ENCODE data around the gene ERMAP.
"Not testable (repeated sequence)": the region's sequence is repeated elsewhere in the genome, so short reads cannot be mapped to it uniquely, and the experiment has no call there.

ERMAP gene

DNA sequence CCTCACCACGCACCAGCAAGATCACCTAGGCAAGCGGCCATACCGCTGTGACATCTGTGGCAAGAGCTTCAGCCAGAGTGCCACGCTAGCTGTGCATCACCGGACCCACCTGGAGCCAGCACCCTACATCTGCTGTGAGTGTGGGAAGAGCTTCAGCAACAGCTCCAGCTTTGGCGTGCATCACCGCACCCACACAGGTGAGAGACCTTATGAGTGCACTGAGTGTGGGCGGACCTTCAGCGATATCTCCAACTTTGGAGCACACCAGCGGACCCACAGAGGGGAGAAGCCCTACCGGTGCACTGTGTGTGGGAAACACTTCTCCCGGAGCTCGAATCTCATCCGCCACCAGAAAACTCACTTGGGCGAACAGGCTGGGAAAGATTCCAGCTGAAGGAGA lies 34.5 kb downstream of the ERMAP start:
- ATAC-seq (replicated peaks; ENCODE audit: extremely low read depth, poor library complexity, severe bottlenecking), result no peak

DNA sequence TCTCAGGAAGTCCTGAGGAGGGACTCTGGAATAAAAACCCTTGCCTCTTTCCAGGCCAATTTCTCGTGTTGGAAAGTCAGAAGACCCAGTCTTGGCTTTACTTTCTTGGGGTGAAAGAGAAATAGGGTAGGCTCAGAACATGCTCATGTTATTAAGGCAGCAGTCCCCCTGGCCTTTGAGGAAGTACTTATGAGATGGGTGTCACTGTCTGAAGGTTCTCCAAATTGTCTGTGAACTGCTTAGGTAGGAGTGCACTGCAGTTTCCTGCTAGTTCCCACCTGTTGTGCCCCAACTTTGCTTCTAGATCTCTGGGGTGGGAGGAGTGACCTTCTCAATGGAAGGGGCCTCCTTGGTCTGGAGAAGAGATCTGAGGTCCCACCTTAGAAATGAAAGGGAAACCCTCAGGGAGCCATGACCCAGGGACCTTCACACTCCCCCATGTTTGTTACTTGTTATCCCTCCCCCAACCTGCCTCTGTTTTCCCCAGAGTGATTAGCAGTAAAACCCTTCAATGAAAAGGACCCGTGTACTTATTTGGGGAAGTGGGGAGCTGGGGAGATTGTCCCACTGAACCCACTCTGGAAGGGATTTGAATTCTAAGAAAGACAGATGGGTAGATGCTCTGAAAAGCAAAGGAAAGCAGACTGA lies 35.2 kb downstream of the ERMAP start:
- no peak overlapping the region for H3K4me3 Mint-ChIP-seq
- no peak overlapping the region for H3K27ac Mint-ChIP-seq (ENCODE audit: low read depth)
- H3K4me1 Mint-ChIP-seq, result peaks cover 23% of the 10 kb centered on the region
- H3K27me3 Mint-ChIP-seq, result no peaks in the 10 kb centered on the region
- H3K9me3 Mint-ChIP-seq, result no peaks in the 10 kb centered on the region
- DNase-seq (ENCODE audit: low spot score in 2 of 2) (no peak), ATAC-seq (replicated peaks; ENCODE audit: extremely low read depth, poor library complexity, severe bottlenecking) (no peak)
- H3K36me3 Mint-ChIP-seq (ENCODE audit: insufficient read depth), result peaks cover 2% of the 10 kb centered on the region

More for the DNA sequence above, 34.5 kb downstream of the ERMAP start:
- Mint-ChIP-seq H3K27ac (ENCODE audit: low read depth) (no peak overlapping the region), H3K4me3 (no peak overlapping the region), H3K9me3 (no peaks in the 10 kb centered on the region), H3K36me3 (ENCODE audit: insufficient read depth) (peaks cover 2% of the 10 kb centered on the region), H3K4me1 (peaks cover 26% of the 10 kb centered on the region), H3K27me3 (no peaks in the 10 kb centered on the region)
- no peak for DNase-seq (ENCODE audit: low spot score in 2 of 2)

DNA sequence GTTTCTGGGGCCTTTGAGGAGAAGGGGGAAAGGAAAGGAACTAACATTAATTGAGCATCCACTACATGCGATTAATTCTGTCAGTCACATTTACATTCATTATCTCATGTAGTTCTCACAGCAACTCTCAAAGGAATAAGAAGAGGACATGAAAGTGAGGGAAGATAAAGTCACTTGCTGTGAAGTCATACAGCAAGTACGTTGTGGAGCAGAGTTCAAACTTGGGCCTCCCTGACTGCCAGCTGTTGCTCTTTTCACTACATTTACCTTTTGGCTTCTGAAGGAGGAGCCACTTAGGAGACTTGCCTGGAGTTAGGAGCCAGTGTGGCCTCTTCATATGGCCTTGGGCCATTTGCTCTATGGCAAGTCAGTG lies 35.7 kb downstream of the ERMAP start:
- Mint-ChIP-seq H3K36me3 (ENCODE audit: insufficient read depth) (peaks cover 2% of the 10 kb centered on the region), H3K4me3 (no peak overlapping the region), H3K27me3 (no peaks in the 10 kb centered on the region), H3K27ac (ENCODE audit: low read depth) (no peak overlapping the region), H3K9me3 (no peaks in the 10 kb centered on the region), H3K4me1 (peaks cover 18% of the 10 kb centered on the region)
- no peak for DNase-seq (ENCODE audit: low spot score in 2 of 2)
- ATAC-seq (replicated peaks; ENCODE audit: extremely low read depth, poor library complexity, severe bottlenecking), result no peak

DNA sequence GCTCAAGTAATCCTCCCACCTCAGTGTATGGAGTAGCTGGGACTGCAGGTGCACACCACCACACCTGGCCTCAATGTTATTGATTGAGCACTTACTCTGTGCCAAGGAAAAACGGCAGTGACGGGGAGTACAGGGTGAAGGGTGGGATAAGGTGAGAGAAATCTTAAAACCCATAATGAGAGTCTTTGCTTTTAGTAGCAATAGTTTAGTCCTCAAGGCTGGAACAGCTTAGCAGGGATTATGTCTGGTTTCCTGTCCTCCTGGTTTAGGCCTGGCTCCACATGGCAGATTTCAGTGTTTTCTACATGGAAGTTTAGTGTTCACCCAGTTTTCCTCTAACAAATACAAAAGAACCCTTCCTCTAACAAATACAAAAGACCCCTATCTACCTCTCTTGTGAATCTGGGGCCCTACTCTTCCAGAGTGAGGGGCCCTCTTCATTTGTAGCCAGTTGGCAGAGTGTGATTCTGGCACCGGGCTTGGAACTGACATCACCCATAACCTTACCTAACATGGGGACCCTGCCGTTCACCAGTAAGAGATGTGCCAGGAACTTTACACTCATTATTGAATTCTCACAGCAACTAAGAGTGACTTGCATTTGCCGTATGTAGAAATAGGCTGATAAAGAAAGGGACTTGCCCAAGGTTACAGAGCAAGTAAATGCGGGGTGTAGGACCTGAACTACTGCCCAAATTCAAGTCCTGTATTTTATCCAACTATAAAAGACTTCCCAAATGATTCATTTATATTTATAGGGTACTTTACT lies 36.4 kb downstream of the ERMAP start:
- no peak for DNase-seq (ENCODE audit: low spot score in 2 of 2)
- ATAC-seq (replicated peaks; ENCODE audit: extremely low read depth, poor library complexity, severe bottlenecking), result no peak
- no peak overlapping the region for H3K4me3 Mint-ChIP-seq
- H3K27ac Mint-ChIP-seq (ENCODE audit: low read depth), result no peak overlapping the region
- no peaks in the 10 kb centered on the region for H3K27me3 Mint-ChIP-seq
- H3K36me3 Mint-ChIP-seq (ENCODE audit: insufficient read depth), result peaks cover 2% of the 10 kb centered on the region
- H3K4me1 Mint-ChIP-seq, result peaks cover 10% of the 10 kb centered on the region
- H3K9me3 Mint-ChIP-seq, result no peaks in the 10 kb centered on the region

DNA sequence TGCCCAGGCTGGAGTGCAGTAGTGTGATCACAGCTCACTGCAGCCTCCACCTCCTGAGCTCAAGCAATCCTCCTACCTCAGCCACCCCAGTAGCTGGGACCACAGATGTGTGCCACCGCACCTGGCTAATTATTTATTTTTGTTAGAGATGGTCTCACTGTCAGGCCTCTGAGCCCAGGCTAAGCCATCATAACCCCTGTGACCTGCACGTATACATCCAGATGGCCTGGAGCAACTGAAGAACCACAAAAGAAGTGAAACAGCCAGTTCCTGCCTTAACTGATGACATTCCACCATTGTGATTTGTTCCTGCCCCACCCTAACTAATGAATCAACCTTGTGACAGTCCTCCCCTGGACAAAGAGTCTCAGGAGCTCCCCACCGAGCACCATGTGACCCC lies 39.6 kb downstream of the ERMAP start:
- H3K27me3 Mint-ChIP-seq, result peaks cover 24% of the 10 kb centered on the region
- H3K36me3 Mint-ChIP-seq (ENCODE audit: insufficient read depth); H3K4me1 Mint-ChIP-seq; DNase-seq (ENCODE audit: low spot score in 2 of 2); H3K4me3 Mint-ChIP-seq; H3K27ac Mint-ChIP-seq (ENCODE audit: low read depth); ATAC-seq (replicated peaks; ENCODE audit: extremely low read depth, poor library complexity, severe bottlenecking): not testable (repeated sequence)
- H3K9me3 Mint-ChIP-seq, result peaks cover 10% of the 10 kb centered on the region

DNA sequence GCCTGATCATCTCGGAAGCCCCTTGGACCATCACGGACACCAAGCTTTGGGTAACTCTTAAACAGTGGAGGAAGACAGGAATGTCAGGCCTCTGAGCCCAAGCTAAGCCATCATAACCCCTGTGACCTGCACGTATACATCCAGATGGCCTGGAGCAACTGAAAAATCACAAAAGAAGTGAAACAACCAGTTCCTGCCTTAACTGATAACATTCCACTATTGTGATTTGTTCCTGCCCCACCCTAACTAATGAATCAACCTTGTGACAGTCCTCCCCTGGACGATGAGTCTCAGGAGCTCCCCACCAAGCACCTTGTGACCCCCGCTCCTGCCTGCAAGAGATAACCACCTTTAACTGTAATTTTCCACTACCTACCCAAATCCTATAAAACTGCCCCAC lies 42.4 kb downstream of the ERMAP start:
- not testable (repeated sequence) for ATAC-seq (replicated peaks; ENCODE audit: extremely low read depth, poor library complexity, severe bottlenecking); H3K4me3 Mint-ChIP-seq; H3K36me3 Mint-ChIP-seq (ENCODE audit: insufficient read depth); H3K27ac Mint-ChIP-seq (ENCODE audit: low read depth); H3K4me1 Mint-ChIP-seq; DNase-seq (ENCODE audit: low spot score in 2 of 2)
- Mint-ChIP-seq H3K9me3 (peaks cover 10% of the 10 kb centered on the region), H3K27me3 (peaks cover 38% of the 10 kb centered on the region)

DNA sequence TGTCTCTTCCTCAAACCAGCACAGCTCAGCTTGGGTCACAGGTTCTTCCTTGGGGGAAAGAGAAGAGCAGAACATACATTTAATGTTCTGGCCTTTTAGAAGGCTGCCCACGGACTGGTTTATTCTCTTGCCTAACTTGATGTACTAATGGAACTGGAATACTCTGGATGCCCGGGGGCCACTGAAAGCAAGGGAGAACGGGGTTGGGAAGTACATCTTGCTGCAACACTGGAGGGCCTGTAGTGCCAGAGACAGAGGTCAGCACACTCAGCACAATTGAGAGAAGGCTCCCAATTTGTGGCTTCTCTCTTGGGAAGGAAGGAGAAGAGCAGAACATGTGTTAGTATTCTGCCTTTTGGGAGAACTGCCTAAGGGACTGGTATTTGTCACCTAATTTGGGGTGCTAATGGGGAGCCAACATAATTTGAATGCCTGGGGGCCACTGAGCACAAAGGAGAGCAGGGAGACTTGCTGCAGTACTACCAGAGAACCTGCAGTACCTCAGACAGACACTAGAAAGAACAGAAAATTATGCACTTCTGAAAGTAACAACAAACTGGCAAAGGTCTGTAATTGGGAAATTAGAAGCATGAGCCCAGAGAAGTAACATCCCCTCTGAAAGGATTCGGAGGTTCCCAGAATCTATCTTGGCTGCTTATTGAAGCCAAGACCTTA lies 43.6 kb downstream of the ERMAP start:
- no peaks in the 10 kb centered on the region for H3K36me3 Mint-ChIP-seq (ENCODE audit: insufficient read depth)
- H3K27me3 Mint-ChIP-seq, result peaks cover 42% of the 10 kb centered on the region
- DNase-seq (ENCODE audit: low spot score in 2 of 2) (no peak), ATAC-seq (replicated peaks; ENCODE audit: extremely low read depth, poor library complexity, severe bottlenecking) (no peak)
- H3K4me3 Mint-ChIP-seq, result no peak overlapping the region
- no peak overlapping the region for H3K27ac Mint-ChIP-seq (ENCODE audit: low read depth)
- no peaks in the 10 kb centered on the region for H3K4me1 Mint-ChIP-seq
- peaks cover 10% of the 10 kb centered on the region for H3K9me3 Mint-ChIP-seq

DNA sequence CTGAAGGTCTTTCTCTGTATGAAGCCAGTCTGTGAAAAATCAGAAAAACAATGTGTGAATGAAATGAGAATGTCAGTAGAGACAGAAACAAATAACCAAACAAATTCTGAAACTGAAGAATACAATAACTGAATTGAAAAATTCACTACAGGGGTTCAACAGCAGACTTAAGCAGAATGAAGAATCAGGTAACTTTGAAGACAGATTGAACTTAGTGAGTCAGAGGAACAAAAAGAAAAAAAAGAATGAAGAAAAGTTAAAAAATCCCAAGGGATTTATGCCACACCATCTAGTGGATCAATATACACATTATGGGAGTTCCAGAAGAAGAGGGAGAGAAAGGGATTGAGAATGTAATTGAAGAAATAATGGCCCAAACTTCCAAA lies 44.1 kb downstream of the ERMAP start:
- H3K36me3 Mint-ChIP-seq (ENCODE audit: insufficient read depth), result no peaks in the 10 kb centered on the region
- H3K9me3 Mint-ChIP-seq, result peaks cover 10% of the 10 kb centered on the region
- DNase-seq (ENCODE audit: low spot score in 2 of 2), result no peak
- H3K4me3 Mint-ChIP-seq, result no peak overlapping the region
- ATAC-seq (replicated peaks; ENCODE audit: extremely low read depth, poor library complexity, severe bottlenecking), result no peak
- H3K4me1 Mint-ChIP-seq, result no peaks in the 10 kb centered on the region
- H3K27me3 Mint-ChIP-seq, result peaks cover 47% of the 10 kb centered on the region
- H3K27ac Mint-ChIP-seq (ENCODE audit: low read depth), result no peak overlapping the region

DNA sequence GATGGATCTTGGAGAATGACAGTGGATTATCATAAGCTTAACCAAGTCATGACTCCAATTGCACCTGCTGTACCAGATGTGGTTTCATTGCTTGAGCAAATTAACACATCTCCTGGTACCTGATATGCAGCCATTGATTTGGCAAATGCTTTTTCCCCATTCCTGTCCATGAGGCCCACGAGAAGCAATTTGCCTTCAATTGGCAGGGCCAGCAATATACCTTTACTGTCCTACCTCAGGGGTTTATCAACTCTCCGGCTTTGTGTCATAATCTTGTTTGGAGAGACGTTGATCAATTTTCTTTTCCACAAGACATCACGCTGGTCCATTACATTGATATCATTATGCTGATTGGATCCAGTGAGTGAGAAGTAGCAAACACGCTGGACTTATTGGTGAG lies 49.6 kb downstream of the ERMAP start:
- H3K27ac Mint-ChIP-seq (ENCODE audit: low read depth), result no peak overlapping the region
- no peaks in the 10 kb centered on the region for H3K36me3 Mint-ChIP-seq (ENCODE audit: insufficient read depth)
- ATAC-seq (replicated peaks; ENCODE audit: extremely low read depth, poor library complexity, severe bottlenecking) (no peak), DNase-seq (ENCODE audit: low spot score in 2 of 2) (no peak)
- H3K4me1 Mint-ChIP-seq, result no peaks in the 10 kb centered on the region
- no peaks in the 10 kb centered on the region for H3K9me3 Mint-ChIP-seq
- no peak overlapping the region for H3K4me3 Mint-ChIP-seq
- H3K27me3 Mint-ChIP-seq, result peaks cover 35% of the 10 kb centered on the region

DNA sequence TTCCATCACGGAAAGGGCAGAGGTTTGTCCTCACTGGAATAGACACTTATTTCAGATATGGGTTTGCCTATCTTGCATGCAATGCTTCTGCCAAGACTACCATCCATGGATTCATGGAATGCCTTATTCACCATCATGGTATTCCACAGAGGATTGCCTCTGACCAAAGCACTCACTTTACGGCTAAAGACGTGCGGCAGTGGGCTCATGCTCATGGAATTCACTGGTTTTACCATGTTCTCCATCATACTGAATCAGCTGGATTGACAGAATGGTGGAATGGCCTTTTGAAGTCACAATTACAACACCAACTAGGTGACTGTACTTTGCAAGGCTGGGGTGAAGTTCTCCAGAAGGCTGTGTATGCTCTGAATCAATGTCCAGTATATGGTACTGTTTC lies 51.5 kb downstream of the ERMAP start:
- H3K27me3 Mint-ChIP-seq, result peaks cover 27% of the 10 kb centered on the region
- not testable (repeated sequence) for ATAC-seq (replicated peaks; ENCODE audit: extremely low read depth, poor library complexity, severe bottlenecking); H3K36me3 Mint-ChIP-seq (ENCODE audit: insufficient read depth); DNase-seq (ENCODE audit: low spot score in 2 of 2); H3K9me3 Mint-ChIP-seq; H3K4me1 Mint-ChIP-seq; H3K4me3 Mint-ChIP-seq; H3K27ac Mint-ChIP-seq (ENCODE audit: low read depth)

DNA sequence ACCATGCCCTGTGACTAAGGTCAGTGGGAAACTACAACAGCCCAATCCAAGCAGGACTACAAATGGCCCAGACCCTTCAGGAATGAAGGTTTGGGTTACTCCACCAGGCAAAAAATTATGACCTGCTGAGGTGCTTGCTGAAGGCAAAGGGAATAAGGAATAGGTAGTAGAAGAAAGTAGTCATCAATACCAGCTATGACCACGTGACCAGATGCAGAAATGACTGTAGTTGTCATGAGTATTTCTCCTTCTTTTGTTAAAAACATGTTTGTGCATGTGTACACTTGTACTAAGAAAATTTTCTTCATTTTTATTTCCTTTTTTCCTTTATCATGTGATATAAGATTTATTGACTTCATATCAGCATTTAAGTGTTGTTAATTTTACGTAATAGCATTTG lies 52.3 kb downstream of the ERMAP start:
- H3K36me3 Mint-ChIP-seq (ENCODE audit: insufficient read depth); ATAC-seq (replicated peaks; ENCODE audit: extremely low read depth, poor library complexity, severe bottlenecking); DNase-seq (ENCODE audit: low spot score in 2 of 2); H3K27ac Mint-ChIP-seq (ENCODE audit: low read depth); H3K4me3 Mint-ChIP-seq; H3K9me3 Mint-ChIP-seq; H3K4me1 Mint-ChIP-seq: not testable (repeated sequence)
- peaks cover 21% of the 10 kb centered on the region for H3K27me3 Mint-ChIP-seq

DNA sequence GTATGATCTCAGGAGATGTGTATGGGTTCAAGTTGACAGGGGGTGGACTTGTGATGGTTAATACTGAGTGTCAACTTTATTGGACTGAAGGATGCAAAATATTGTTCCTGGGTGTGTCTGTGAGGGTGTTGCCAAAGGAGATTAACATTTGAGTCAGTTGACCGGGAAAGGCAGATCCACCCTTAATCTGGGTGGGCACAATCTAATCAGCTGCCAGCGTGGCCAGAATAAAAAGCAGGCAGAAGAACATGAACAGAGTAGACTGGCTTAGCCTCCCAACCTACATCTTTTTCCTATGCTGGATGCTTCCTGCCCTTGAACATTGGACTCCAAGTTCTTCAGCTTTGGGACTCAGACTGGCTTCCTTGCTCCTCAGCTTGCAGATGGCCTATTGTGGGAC lies 52.8 kb downstream of the ERMAP start:
- not testable (repeated sequence) for H3K4me3 Mint-ChIP-seq; H3K27ac Mint-ChIP-seq (ENCODE audit: low read depth); H3K9me3 Mint-ChIP-seq; ATAC-seq (replicated peaks; ENCODE audit: extremely low read depth, poor library complexity, severe bottlenecking); DNase-seq (ENCODE audit: low spot score in 2 of 2); H3K4me1 Mint-ChIP-seq; H3K36me3 Mint-ChIP-seq (ENCODE audit: insufficient read depth)
- H3K27me3 Mint-ChIP-seq, result peaks cover 21% of the 10 kb centered on the region

DNA sequence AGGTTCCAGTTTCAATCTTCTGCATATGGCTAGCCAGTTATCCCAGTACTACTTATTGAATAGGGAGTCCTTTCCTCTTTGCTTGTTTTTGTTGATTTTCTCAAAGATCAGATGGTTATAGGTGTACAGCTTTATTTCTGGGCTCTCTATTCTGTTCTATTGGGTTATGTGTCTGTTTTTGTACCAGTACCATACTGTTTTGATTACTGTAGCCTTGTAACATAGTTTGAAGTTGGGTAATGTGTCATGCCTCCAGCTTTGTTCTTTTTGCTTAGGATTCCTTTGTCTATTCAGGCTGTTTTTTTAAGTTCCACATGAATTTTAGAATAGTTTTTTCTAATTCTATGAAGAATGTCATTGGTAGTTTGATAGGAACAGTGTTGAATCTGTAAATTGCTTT lies 56.2 kb downstream of the ERMAP start:
- H3K4me3 Mint-ChIP-seq; ATAC-seq (replicated peaks; ENCODE audit: extremely low read depth, poor library complexity, severe bottlenecking); DNase-seq (ENCODE audit: low spot score in 2 of 2); H3K4me1 Mint-ChIP-seq; H3K27ac Mint-ChIP-seq (ENCODE audit: low read depth); H3K36me3 Mint-ChIP-seq (ENCODE audit: insufficient read depth); H3K9me3 Mint-ChIP-seq: not testable (repeated sequence)
- peaks cover 15% of the 10 kb centered on the region for H3K27me3 Mint-ChIP-seq

All from central memory CD8-positive, alpha-beta T cell (primary cell).